Measurements from ENCODE around the gene PTK7.
"Not testable (repeated sequence)": the region's sequence is repeated elsewhere in the genome, so short reads cannot be mapped to it uniquely, and the experiment has no call there.

The PTK7 gene

DNA sequence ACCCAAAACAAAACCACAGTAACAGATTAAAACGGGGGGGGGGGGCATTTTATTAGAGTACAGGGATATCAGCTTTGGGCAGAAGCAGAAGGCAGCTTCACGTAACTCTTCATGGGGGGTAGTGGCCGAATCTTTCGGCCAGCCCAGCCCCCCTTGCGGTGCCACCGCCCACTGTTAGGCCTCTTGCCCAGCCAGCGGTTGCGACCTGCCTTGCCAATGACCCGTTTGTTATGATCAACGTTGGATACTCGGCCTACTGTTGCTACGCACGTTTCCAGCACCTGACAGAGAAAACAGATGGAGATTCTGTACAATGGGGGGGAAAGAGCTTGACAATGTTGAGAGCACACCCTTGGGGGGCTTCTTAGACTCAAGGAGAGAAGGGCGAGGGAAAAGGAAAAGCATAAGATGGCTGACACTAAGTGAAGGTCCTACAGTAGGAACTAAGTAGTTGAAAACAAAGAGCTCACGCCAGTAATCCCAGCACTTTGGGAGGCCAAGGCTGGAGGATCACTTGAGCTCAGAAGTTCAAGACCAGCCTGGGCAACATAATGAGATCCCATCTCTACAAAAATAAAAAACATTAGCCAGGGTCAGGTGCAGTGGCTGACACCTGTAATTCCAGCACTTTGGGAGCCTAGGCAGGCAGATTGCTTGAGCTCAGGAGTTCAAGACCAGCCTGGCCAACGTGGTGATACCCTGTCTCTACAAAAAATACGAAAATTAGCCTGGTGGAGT is 21.7 kb upstream of the PTK7 start:
- no peak for DNase-seq (ENCODE audit: low read depth in 2 of 2)

GRCh38 chr6:43055966-43056365 is 20.1 kb upstream of the PTK7 start:
- DNase-seq (ENCODE audit: low read depth in 2 of 2): no peak

- DNase-seq (ENCODE audit: low read depth in 2 of 2): no peak
These were observed 17.6 kb upstream of the PTK7 start for GRCh38 chr6:43058531-43058930.

DNA sequence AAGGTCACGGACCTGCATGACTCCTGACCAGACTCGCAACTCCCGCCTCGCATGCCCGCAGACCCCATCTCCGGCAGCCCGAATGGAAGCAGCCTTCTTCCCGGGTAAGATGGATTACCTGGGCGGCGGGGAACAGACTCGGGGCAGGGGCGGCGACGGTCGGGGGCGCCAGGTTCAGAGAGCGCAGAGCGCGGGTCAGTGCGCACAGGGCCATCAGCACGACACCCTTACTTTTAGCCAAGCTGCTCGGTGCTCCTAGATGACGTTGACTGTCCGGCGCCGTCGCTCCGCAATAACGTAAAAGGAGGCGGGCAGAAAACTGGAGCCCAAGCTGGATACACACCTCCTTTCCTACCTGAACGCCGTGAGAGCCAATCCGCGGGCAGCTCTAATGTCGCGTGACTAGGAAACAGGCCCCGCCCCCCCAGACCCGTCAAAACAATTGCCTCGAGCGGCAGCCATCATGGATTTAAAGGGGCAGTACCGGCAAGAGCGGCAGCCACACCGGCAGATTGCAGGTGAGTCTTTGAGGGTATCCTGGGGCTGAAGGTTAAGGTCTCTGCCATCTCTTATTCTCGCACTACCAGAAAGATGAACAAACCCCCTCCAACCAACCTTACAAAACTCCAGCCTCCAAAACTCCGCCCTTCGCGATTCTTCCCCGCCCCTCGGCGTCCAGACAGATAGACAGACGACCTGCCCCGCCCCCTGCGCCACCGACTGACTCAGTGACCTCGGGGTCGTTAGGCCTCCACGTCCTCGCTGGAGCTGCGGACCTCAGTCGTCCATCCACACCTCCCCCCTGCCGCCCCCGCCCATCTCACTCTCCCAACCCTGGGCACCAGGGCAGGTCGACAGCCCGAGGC is 16.7 kb upstream of the PTK7 start, which contains the start of the genes KLC4 and MRPL2:
Gene KLC4 (plus strand): TSS at position 464 of the 866 bp plus-strand sequence. CDS start 1,705 bp downstream, outside the sequence.
Gene MRPL2 (minus strand): TSS at position 267 of the 866 bp plus-strand sequence. CDS start 53 bp downstream, at position 214.
- DNase-seq (ENCODE audit: low read depth in 2 of 2): peak; percentile 97 to 98

- no peak for DNase-seq (ENCODE audit: low read depth in 2 of 2)
These were observed 15.9 kb upstream of the PTK7 start for GRCh38 chr6:43060034-43060754.

DNA sequence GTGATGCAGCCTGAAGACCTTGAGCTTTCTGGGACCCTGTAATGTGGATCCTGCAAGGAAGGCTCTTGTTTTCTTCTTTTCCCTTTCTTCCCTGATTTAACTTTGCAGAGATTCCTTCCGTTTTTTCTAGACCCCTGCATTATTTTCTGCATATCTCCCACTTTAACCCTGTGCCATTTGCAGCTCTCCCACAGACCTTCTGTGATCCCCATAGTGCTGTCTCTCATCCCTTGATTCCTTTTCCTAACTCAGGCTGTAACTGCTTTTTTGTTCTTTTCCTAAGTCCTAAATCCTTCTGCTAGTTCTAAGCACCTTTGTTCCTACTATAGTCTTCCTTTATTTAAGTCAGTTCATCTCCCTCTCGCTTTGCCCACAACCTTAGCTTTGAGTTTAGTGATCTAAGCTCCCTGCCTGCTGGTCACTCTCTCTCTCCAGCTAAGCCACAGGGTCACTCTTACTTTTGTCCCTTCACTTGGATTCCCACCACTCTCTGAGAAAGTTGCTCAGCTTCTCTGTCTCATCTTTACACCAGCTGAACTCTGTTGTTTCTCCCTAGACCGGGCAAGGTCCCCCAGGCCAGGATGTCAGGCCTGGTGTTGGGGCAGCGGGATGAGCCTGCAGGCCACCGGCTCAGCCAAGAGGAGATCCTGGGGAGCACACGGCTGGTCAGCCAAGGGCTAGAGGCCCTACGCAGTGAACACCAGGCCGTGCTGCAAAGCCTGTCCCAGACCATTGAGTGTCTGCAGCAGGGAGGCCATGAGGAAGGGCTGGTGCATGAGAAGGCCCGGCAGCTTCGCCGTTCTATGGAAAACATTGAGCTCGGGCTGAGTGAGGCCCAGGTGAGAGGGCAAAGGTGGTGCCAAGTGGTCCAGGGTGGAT is 15.1 kb upstream of the PTK7 start:
- DNase-seq (ENCODE audit: low read depth in 2 of 2): no peak

GRCh38 chr6:43061861-43062260 is 14.3 kb upstream of the PTK7 start:
- no peak for DNase-seq (ENCODE audit: low read depth in 2 of 2)

DNA sequence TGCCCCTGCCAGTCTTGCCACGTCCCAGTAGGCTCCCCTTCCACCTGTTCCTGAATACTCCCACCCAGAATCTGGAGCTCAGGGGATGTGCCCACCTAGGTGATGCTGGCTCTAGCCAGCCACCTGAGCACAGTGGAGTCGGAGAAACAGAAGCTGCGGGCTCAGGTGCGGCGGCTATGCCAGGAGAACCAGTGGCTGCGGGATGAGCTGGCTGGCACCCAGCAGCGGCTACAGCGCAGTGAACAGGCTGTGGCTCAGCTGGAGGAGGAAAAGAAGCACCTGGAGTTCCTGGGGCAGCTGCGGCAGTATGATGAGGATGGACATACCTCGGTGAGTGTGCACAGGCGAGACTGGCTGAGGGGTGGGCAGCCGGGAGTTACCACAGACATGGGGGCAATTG is 13.3 kb upstream of the PTK7 start:
- no peak for DNase-seq (ENCODE audit: low read depth in 2 of 2)

GRCh38 chr6:43070028-43070632 is 6.0 kb upstream of the PTK7 start:
- DNase-seq (ENCODE audit: low read depth in 2 of 2): no peak

GRCh38 chr6:43074847-43075669 is 1.1 kb upstream of the PTK7 start:
- no peak for DNase-seq (ENCODE audit: low read depth in 2 of 2)

DNA sequence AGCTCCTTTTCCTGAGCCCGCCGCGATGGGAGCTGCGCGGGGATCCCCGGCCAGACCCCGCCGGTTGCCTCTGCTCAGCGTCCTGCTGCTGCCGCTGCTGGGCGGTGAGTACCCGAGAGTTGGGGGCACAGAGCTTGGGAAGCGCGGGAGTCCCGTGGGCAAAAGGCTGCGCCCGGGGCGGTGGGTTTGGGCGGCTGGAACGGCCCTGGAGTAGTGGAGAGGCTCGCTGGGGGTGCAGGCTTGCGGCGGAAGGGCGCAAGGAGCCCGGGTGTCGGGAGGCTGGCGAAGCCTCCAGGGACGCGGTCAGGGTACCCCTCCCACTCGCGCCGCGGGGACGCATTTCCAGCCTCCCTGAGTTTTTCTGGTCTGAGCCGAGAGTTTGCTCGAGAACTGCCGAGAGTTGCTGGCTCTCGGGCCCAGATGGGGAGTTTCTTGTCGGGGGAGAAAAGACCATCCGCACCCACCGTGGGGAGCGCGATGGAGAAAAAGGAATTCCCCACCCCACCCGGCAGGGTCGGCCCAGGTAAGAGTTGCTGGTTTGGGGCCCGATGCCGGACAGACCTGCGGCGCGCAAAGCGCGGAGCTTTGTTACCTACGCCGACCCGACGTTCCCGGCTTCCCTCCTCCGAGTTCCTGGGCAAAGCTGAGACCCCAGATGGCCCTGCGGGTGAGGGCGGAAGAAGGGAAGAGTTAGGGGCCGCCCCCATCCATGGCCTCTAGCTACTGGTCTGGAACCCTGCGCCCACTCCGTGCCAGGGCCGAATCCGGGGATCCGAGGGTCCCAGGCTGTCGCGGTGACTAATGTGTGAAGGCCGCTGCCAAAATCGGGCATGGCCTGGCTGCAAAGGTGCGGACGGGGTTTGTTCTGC is 584 bp downstream of the PTK7 start:
- no peak for DNase-seq (ENCODE audit: low read depth in 2 of 2)

DNA sequence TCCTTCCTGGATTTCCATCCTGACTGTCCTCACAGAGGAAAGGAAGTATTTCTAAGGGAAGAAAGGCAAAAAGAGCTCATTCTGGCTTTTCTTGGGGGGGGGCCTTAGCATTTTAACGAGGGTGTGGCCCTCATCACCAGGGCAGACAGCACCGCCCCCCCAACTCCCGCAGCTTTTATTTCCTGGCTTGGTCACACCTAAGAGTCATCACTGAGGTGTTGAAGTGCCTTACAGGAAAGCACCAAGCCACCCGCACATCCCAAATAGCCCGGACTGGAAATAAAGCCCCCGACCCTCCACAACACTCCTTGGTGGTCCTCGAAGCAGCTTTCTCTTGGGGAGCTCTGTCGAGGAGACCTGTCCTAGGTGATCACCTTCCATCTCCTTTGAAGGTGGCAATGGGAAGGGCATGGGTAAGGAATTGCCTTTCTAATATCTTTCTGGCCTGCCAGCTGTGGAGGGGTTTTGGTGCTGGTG is 1.3 kb downstream of the PTK7 start:
- no peak for DNase-seq (ENCODE audit: low read depth in 2 of 2)

DNA sequence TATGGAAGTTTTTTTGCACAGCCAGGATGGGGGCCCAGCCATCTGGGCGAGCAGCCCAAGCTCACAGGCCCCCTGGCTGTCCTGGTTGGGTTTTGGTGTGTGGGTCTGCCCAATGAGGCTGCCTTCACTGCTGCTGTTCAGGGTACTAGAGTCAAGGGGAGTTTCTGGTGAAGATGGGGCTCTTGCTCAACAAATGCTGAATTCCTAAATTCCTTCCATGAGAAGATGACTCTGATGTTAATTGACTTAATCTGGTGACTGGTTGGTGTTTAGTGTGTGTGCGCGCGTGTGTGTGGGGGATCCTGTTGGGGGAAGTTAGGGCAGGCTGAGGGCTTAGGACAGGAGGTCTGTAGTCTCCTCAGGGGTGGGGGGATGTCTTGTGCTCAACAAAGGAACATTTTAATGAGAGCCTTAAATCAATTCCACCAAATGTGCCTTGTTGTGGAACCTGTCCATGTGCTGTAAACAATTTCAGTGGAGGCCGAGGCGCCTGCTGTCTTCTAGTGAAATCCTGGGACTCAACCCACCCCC is 1.9 kb downstream of the PTK7 start:
- DNase-seq (ENCODE audit: low read depth in 2 of 2): no peak

DNA sequence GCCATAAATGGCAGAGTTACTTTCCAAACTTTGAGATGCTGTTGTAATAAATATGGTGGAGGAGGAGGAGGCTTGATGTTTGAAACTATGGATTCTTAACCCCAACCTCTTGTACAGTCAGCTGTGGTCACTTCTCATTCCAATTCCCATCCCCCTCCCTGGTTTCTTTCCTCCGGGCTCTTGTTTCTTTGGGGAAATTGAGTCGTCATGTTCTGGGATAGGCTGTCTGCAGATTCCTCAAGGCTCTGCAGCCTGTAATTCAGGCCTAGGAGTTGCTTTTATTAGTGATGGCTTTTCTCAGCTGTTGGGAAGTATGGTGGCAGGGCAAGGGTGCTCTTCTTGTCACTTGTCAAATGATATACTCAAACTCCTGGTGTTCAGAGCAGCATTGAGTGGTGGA is 2.6 kb downstream of the PTK7 start:
- no peak for DNase-seq (ENCODE audit: low read depth in 2 of 2)

DNA sequence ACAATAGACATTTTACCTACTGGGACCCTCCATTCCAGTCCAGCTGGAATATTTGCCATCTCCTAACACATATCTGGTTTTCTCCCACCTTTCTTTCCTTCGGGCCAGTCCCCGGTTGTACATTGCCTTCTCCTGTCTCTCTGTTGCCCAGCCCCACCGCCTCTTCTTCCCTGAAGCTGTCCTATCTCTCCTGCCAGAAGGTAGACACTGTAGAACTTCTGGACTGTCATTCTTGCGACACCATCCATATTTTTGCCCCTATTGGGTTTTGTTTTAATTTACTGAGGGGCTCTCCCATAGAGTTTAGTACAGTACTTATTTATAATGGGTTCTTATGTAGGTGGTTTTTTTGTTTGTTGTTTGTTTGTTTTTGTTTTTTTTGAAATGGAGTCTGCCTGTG is 4.9 kb downstream of the PTK7 start:
- DNase-seq (ENCODE audit: low read depth in 2 of 2): no peak

GRCh38 chr6:43081922-43082321 is 5.8 kb downstream of the PTK7 start:
- DNase-seq (ENCODE audit: low read depth in 2 of 2): not testable (repeated sequence)

- no peak for DNase-seq (ENCODE audit: low read depth in 2 of 2)
These were observed 6.9 kb downstream of the PTK7 start for GRCh38 chr6:43082806-43083655.

Data from stimulated activated CD4-positive, alpha-beta T cell treated with anti-CD3 and anti-CD28 coated beads, Interleukin-12 subunit alpha, Interleukin-12 subunit beta, amount 100 ng/mL, for 24 hours (primary cell).